ENCODE data around the gene WIPF1. TPM values are rescaled to one million over a fixed set of nuclear protein-coding genes. Genes with fewer than 3 reads are reported as not detected.

Gene WIPF1
- total RNA-seq, 4 donors from 2014 or later: 20.9 to 60.1 (median 43.3) TPM

- TF ChIP-seq CTCF (IDR thresholded peaks at IDR 0.05): no peak
- no peak for ATAC-seq (ENCODE audit: low FRiP score)
- no peak for DNase-seq (ENCODE audit: low spot score)
Observed at GRCh38 chr2:174621323-174621722, 23.7 kb upstream of the WIPF1 start.

GRCh38 chr2:174618179-174618578 is 20.6 kb upstream of the WIPF1 start:
- DNase-seq (ENCODE audit: low spot score) (no peak), ATAC-seq (ENCODE audit: low FRiP score) (no peak)
- no peak for TF ChIP-seq CTCF (IDR thresholded peaks at IDR 0.05)

- DNase-seq (ENCODE audit: low spot score) (no peak), ATAC-seq (ENCODE audit: low FRiP score) (no peak)
- no peak for TF ChIP-seq CTCF (IDR thresholded peaks at IDR 0.05)
Observed at GRCh38 chr2:174617718-174618117, 20.1 kb upstream of the WIPF1 start.

GRCh38 chr2:174617120-174617519 is 19.5 kb upstream of the WIPF1 start:
- DNase-seq (ENCODE audit: low spot score) (no peak), ATAC-seq (ENCODE audit: low FRiP score) (no peak)
- no peak for TF ChIP-seq CTCF (IDR thresholded peaks at IDR 0.05)

GRCh38 chr2:174615871-174616436 is 18.4 kb upstream of the WIPF1 start:
- ATAC-seq (ENCODE audit: low FRiP score): no peak
- TF ChIP-seq CTCF (IDR thresholded peaks at IDR 0.05): no peak
- no peak for DNase-seq (ENCODE audit: low spot score)

GRCh38 chr2:174614261-174614660 is 16.7 kb upstream of the WIPF1 start:
- DNase-seq (ENCODE audit: low spot score): no peak
- no peak for TF ChIP-seq CTCF (IDR thresholded peaks at IDR 0.05)
- no peak for ATAC-seq (ENCODE audit: low FRiP score)

GRCh38 chr2:174613531-174613930 is 15.9 kb upstream of the WIPF1 start:
- TF ChIP-seq CTCF (IDR thresholded peaks at IDR 0.05): no peak
- DNase-seq (ENCODE audit: low spot score) (no peak), ATAC-seq (ENCODE audit: low FRiP score) (no peak)

Data from omental fat pad (tissue), 4 donors.